ENCODE data around the gene BCAS3.
A peak's percentile ranks its signal among the peaks of the same experiment; 100 is the strongest.

- TF ChIP-seq CTCF (IDR thresholded peaks at IDR 0.05; ENCODE audit: low read depth, low read length, missing input control) (no peak), TAF1 (conservative IDR thresholded peaks at IDR 0.05) (no peak), NR2F2 (IDR thresholded peaks at IDR 0.05) (peak; percentile 82), REST (IDR thresholded peaks at IDR 0.05) (no peak)
Observed at GRCh38 chr17:60959696-60960095, 282.0 kb downstream of the BCAS3 start.
